GM19463 (cell line): ENCODE measurements around the gene STRA6.
A peak's percentile ranks its signal among the peaks of the same experiment; 100 is the strongest.

Source experiments
- ATAC-seq: cut with Tn5 transposase; IDR thresholded peaks from one replicate; pipeline ENCODE4 v1.9.1; 2021; ENCODE audit warnings: mild to moderate bottlenecking, moderate library complexity; ENCODE audit not compliant: unreplicated experiment

The STRA6 gene

GRCh38 chr15:74208496-74208895, 5.9 kb upstream of the STRA6 start:
- no peak for ATAC-seq

- no peak for ATAC-seq
Measured at GRCh38 chr15:74207652-74208440, 5.3 kb upstream of the STRA6 start.

DNA sequence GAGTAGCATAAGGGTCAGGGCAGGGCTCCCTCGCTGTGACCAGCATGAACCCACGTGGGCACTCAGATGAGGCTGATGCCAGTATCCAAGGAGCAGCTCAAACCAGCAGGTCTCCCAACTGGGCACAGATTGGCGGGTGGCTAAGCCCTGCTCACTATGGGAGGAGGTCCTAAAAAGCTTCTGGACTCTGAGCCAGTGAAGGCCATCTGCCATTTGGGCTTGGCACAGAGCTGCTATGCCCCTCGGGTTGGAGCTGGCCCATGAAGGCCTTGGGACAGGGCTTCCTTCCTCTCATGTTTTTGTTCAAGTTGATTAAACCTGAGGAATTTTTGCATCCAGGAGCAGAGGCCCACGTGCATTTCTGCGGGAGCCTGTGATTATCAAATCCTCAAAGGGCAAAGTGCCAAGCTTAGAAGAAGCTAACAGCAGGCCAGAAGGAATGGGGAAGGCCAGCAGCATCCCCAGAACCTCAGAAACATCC, 4.3 kb upstream of the STRA6 start:
- no peak for ATAC-seq

- no peak for ATAC-seq
Measured at GRCh38 chr15:74205582-74205947, 3.0 kb upstream of the STRA6 start.

DNA sequence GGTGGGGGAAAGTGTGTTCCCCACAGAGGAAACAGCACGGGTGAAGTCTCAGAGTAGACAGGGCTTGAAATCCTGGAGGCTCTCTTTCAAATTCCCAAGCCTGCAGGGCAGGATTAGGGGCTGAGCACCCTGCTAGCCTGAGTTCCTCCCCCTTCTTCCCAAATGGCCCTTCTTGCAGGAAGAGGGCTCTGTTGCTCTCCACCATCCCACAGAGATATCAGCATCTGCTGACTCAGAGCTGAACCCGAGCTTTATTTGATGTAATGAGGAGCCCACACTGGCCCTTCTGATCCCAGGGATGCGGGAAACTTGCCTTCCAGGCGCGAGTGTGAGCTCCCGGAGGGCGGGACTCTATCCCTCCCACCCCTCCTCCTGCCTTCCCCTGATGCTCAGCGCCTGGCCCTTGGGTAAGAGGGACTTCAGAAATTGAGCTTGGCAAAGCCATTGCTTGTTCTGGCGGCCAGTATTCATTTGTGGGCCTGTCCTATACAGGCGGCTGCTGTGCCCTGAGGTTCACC, 1.4 kb upstream of the STRA6 start:
- no peak for ATAC-seq

- no peak for ATAC-seq
Measured at GRCh38 chr15:74201710-74202420, 722 bp downstream of the STRA6 start.

GRCh38 chr15:74200871-74201419, 1.6 kb downstream of the STRA6 start:
- ATAC-seq: no peak

GRCh38 chr15:74200412-74200815, 2.2 kb downstream of the STRA6 start:
- no peak for ATAC-seq

DNA sequence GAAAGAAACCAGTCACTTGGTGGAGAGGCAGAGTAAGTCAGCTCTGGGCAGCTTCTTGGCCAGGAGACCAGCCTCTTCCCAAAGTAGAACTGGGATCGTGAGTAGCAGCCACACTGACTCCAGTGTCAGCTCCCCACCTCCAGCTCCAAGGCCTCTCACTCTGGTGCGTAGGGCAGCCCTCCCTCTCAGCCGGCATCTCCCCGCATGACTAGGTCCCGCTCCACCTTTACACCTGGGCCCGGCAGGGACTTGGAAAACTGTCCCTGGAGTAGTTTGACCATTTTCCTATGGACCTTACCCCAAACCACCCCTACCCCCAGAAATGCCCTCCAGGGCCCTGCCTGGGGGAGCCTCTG, 3.3 kb downstream of the STRA6 start:
- no peak for ATAC-seq

DNA sequence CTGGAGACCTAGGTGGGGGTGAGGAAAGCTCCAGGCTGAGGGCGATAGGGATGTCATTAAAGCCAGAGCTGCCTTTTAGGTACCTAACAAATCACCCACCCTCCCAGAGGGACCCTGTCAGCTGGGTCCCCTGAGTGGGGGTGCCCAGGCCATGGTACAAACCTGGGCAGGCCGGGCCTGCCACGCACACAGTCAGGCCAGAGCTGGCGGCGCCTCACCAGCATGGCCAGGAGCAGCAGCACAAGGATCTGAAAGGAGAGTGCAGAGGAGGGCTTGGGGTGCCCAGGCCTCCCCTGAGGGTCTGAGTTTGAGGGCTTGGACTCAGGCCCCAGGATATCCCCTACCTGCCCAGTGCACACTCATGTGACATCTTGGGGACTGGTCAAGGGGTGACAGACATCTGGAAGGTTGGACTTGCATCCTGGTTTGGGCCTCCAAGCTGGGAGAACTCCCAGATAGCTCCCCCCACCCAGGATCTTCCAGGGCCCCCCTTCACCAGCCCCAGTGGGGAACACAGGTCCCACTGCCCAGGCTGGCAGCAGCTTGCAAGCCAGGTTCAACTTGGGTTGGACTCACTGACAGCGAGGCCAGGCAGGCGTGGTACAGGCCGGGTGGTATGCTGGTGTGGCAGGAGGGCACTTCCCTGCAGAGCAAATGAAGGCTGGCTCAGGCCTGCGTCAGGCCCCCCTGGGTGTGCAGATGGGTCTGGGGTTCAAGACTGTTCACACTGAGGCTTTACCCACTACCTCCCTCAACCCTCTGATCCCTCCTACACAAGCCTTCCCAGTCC, 5.2 kb downstream of the STRA6 start:
- no peak for ATAC-seq

DNA sequence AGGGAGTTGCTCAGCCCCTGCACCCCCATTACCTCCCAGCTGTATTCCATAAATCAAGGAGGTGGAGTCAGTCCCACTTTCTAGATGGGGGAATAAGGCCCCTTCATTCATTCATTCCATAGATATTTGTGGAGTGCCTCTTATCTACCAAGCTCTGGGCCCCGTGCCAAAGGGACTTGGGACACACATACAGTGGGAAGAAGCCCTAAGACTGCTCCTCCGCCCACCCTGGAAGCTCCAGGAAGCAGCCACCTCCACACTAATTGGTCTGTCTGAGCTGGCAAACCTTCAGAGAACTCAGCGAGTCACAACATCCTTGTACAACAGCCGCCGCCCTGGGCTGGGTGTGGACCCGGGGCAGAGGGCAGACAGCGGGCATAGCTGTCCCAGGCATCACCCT, 6.4 kb downstream of the STRA6 start:
- ATAC-seq: no peak

- no peak for ATAC-seq
Measured at GRCh38 chr15:74194572-74195559, 7.7 kb downstream of the STRA6 start.

- no peak for ATAC-seq
Measured at GRCh38 chr15:74193905-74194304, 8.7 kb downstream of the STRA6 start.

DNA sequence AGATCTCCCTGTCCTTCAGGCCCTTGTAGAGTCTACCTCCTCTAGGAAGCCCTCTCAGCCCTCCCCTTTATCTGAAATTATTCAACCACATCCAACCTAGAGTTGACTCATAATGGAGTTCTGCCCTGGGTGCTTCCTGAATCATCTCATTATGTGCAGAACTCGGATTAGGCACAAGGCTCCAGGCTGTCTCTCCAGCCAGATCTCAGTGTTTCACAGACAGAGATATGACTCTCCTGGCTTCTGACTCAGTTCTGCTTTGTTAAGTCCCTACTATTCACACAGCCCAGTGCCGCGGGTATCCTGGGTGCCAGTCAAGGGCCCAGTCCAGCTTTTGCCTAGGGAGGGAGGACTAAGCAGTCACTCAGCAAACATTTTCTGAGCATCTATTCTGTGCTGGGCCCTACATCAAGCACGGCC, 9.3 kb downstream of the STRA6 start:
- peak; percentile 38 for ATAC-seq

- no peak for ATAC-seq
Measured at GRCh38 chr15:74192751-74193150, 9.8 kb downstream of the STRA6 start.

DNA sequence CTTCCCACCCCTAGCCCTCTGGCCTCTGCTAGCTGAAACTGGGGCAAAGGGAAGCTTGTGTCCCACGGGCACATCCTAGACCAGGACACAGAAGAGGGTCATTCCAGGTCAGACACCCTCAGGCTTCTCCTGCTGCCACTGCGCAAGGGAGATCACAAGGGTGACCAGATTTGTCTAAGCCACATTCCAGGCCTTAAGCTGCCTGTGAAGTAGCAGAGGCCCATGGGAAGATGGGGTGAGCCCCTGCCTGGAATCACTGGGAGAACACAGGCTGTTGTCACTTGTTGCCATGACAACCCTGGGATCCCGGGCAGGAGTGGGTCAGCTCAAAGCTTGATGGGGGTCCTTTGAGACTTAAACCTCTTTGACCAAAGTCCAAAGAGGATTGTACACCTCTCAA, 10.8 kb downstream of the STRA6 start:
- no peak for ATAC-seq

DNA sequence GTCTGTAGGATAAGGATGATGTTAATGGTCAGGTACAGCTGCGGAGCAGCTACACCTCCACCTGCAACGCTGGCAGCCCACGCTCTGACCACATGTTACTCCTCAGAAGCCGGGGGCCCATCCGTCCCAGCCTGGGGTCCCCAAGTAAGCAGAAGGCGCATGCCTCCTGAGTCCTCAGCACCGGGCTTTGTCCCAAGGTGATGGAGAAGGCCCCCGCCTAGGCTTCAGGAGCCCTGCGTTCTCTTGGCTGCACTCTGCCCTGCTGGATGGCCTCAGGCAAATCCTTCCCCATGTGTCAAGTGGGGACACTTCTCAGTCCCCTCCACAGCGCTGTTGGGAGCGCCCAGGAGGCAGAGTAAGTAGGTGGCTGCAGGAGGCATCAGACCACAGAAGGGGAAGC, 14.4 kb downstream of the STRA6 start:
- ATAC-seq: no peak

GRCh38 chr15:74185710-74186348, 16.8 kb downstream of the STRA6 start:
- ATAC-seq: no peak

DNA sequence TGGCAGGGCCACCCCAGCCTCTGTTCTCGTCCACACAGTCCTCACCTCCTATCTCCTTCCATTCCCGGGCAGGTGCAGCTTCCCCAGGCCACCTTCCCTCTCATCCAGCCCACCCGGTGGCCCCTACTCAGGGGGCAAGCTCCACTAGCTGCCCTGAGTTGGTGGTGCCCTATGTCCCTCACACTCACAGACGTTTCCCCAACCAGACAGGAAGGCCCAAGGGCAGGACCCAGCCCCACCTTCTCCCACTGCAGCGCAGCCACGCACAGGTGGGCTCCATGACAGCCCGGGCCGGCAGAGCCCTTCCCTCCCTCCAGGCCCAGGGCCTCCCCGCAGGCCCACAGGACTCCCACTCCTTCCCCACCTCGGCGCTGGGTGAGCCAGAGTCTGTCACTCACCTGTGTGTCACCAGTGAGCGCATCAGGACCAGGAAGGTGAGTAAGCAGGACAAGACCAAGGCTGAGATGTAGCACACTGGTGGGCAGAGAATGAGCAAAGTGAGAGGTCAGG, 17.9 kb downstream of the STRA6 start:
- ATAC-seq: no peak
